Hepatocyte (in vitro differentiated cells): ENCODE results near the gene EHBP1L1.

Experiments
- EZH2 ChIP-seq: fragments of 200-600 bp; sonication (generic); IDR thresholded peaks from 2 replicates; pipeline ENCODE4 v1.6.1; 2016; ENCODE audit warnings: antibody characterized with exemption, mild to moderate bottlenecking, borderline replicate concordance
- EZH2phosphoT487 ChIP-seq: fragments of 200-600 bp; sonication (generic); IDR thresholded peaks from one replicate; pipeline ENCODE4 v1.6.1; 2018; ENCODE audit warnings: antibody characterized with exemption, mild to moderate bottlenecking, low read depth, moderate library complexity; ENCODE audit not compliant: unreplicated experiment, severe bottlenecking
- TF ChIP-seq, protein P1 (sequence below): fragments of 200-600 bp; sonication (generic); IDR thresholded peaks from 2 replicates; pipeline ENCODE4 v1.5.1; 2016; ENCODE audit warnings: antibody characterized with exemption, mild to moderate bottlenecking; ENCODE audit not compliant: poor library complexity

GRCh38 chr11:65611028-65611757 is 35.3 kb downstream of the EHBP1L1 start:
- TF ChIP-seq, protein P1, sequence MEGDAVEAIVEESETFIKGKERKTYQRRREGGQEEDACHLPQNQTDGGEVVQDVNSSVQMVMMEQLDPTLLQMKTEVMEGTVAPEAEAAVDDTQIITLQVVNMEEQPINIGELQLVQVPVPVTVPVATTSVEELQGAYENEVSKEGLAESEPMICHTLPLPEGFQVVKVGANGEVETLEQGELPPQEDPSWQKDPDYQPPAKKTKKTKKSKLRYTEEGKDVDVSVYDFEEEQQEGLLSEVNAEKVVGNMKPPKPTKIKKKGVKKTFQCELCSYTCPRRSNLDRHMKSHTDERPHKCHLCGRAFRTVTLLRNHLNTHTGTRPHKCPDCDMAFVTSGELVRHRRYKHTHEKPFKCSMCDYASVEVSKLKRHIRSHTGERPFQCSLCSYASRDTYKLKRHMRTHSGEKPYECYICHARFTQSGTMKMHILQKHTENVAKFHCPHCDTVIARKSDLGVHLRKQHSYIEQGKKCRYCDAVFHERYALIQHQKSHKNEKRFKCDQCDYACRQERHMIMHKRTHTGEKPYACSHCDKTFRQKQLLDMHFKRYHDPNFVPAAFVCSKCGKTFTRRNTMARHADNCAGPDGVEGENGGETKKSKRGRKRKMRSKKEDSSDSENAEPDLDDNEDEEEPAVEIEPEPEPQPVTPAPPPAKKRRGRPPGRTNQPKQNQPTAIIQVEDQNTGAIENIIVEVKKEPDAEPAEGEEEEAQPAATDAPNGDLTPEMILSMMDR = no peak
- TF ChIP-seq EZH2 (no peak), EZH2phosphoT487 (no peak)
